MCF 10A (cell line): Measurements from ENCODE around the gene SLC16A7. TPM values are rescaled to one million over a fixed set of nuclear protein-coding genes. Genes with fewer than 3 reads are reported as not detected.

Experiments
- BruUV-seq: library from RNA; stranded (reverse); fragments of 400-500 nt; replicated peaks from 2 replicates; lab custom pipeline; 2021; lab: Mats Ljungman, UMichigan
- CTCF ChIA-PET: fragments of 300-600 bp; sonication (Branson Sonifier 250); formaldehyde crosslinking; extraction: SDS; loops from one replicate; lab custom pipeline; 2021; ENCODE audit warnings: antibody characterized with exemption, inconsistent platforms; lab: Yijun Ruan, JAX
- POLR2A ChIA-PET: fragments of 300-600, 350-650 bp; sonication (Branson Sonifier 250); formaldehyde crosslinking; extraction: SDS; loops from one replicate; lab custom pipeline; 2020; ENCODE audit warnings: antibody characterized with exemption, inconsistent platforms; lab: Yijun Ruan, JAX
- DNase-seq: peaks from one replicate; pipeline ENCODE4 v3.0.0-alpha.2; 2018; ENCODE audit not compliant: unreplicated experiment
- H3K27ac Mint-ChIP-seq: one replicate; pipeline ENCODE4 v1.8.0; 2022; ENCODE audit warnings: mild to moderate bottlenecking, low read depth, mixed read lengths; ENCODE audit not compliant: unreplicated experiment
- H3K27me3 Mint-ChIP-seq: one replicate; pipeline ENCODE4 v1.8.0; 2022; ENCODE audit warnings: mixed read lengths; ENCODE audit not compliant: insufficient read depth, unreplicated experiment
- H3K36me3 Mint-ChIP-seq: one replicate; pipeline ENCODE4 v1.8.0; 2022; ENCODE audit warnings: mild to moderate bottlenecking, moderate library complexity, mixed read lengths; ENCODE audit not compliant: insufficient read depth, unreplicated experiment
- H3K4me1 Mint-ChIP-seq: one replicate; pipeline ENCODE4 v1.8.0; 2022; ENCODE audit warnings: mixed read lengths; ENCODE audit not compliant: insufficient read depth, unreplicated experiment
- H3K4me3 Mint-ChIP-seq: one replicate; pipeline ENCODE4 v1.8.0; 2022; ENCODE audit warnings: mild to moderate bottlenecking, moderate library complexity, mixed read lengths; ENCODE audit not compliant: unreplicated experiment
- H3K9me3 Mint-ChIP-seq: one replicate; pipeline ENCODE4 v1.8.0; 2022; ENCODE audit warnings: mixed read lengths; ENCODE audit not compliant: unreplicated experiment
- intact Hi-C: fragments of 100-400 bp; cut with micrococcal nuclease; formaldehyde crosslinking; loops from 2 replicates; pipeline ENCODE4 v1.14.1; 2022
- total RNA-seq: library from RNA; stranded (reverse); gene quantifications from 2 replicates; pipeline ENCODE4 v1.2.3, GENCODE V29; 2022
- TF ChIP-seq, protein P1 (sequence below): fragments of 200-600 bp; IDR thresholded peaks from one replicate; pipeline ENCODE4 v1.8.0; 2022; ENCODE audit warnings: antibody characterized with exemption, mild to moderate bottlenecking; ENCODE audit not compliant: unreplicated experiment

Gene SLC16A7
- total RNA-seq, 1 experiment from 2014 or later, result 32.6 TPM

DNA sequence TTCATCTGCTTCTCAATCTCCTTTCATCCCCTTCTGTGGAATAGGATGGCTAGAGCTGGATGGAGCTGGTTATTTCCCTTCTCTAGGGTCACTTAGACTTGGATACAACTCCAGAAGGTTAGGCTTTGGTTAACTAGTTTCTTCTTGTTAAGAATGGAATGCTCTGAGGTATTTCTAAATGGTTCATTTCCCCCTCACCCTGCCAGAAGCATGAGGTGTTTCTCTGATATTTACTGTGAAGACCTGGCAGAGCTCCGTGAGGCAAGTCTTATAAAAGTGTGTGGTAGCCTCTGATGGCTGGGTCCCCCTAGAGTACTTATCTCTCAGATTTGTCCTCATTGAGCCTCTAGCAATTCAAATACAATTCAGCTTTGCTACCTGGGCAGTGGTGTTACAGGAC lies 207.9 kb downstream of the SLC16A7 start:
- H3K27me3 Mint-ChIP-seq, result no peaks in the 10 kb centered on the region
- TF ChIP-seq, protein P1, sequence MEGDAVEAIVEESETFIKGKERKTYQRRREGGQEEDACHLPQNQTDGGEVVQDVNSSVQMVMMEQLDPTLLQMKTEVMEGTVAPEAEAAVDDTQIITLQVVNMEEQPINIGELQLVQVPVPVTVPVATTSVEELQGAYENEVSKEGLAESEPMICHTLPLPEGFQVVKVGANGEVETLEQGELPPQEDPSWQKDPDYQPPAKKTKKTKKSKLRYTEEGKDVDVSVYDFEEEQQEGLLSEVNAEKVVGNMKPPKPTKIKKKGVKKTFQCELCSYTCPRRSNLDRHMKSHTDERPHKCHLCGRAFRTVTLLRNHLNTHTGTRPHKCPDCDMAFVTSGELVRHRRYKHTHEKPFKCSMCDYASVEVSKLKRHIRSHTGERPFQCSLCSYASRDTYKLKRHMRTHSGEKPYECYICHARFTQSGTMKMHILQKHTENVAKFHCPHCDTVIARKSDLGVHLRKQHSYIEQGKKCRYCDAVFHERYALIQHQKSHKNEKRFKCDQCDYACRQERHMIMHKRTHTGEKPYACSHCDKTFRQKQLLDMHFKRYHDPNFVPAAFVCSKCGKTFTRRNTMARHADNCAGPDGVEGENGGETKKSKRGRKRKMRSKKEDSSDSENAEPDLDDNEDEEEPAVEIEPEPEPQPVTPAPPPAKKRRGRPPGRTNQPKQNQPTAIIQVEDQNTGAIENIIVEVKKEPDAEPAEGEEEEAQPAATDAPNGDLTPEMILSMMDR, result no peak
- CTCF ChIA-PET, result interaction anchor here (1.6 kb wide), 1 partner anchor 9 kb away, joined by 5 read pairs; no protein-coding TSS in a partner anchor
- H3K4me1 Mint-ChIP-seq, result peaks cover 7% of the 10 kb centered on the region
- no peak for DNase-seq
- H3K9me3 Mint-ChIP-seq, result peaks cover 23% of the 10 kb centered on the region
- POLR2A ChIA-PET, result no interaction called here
- H3K36me3 Mint-ChIP-seq, result no peaks in the 10 kb centered on the region
- BruUV-seq, result no TSS peak
- intact Hi-C loops, result loop anchor here (10.0 kb wide), 1 partner anchor 691 kb away; no protein-coding TSS in a partner anchor
- H3K27ac Mint-ChIP-seq, result no peak overlapping the region
- peak overlapping the region; percentile 52 for H3K4me3 Mint-ChIP-seq

DNA sequence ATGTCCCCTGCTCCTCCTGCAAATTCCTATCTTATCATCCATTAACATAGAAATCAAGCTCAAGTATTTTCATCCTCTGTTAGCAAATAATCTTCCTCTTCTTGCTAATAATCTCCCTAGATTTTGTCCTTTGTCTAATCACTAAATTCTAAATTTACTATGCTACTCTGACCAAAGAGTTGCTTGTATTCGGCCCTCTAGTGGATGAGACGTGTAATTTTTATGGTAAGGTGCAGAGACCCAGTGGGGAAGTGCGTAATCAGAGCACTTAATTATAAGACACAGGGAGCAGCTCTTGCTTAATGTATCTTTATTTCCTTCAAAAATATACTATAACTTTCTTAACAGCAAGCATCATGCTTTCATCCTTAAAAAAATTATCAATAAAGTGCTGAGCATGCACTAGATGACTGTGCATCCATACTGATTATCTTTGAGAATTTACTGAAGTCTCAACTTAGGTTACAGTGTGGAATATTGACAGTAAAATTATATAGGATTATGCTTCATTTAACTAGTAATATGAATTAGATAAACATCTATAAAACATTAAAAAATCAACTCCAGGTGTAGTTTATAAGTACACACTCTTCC lies 212.6 kb downstream of the SLC16A7 start:
- POLR2A ChIA-PET, result interaction anchor here (1.4 kb wide), 1 partner anchor 212 kb away, joined by 5 read pairs; the partner anchor contains the start of gene SLC16A7
- CTCF ChIA-PET, result interaction anchor here (0.6 to 2.7 kb wide), 30 partner anchors 8 to 695 kb away, joined by 3 to 10 read pairs (median 3); partner anchors contain the start of gene SLC16A7
- no peaks in the 10 kb centered on the region for H3K36me3 Mint-ChIP-seq
- peaks cover 7% of the 10 kb centered on the region for H3K4me1 Mint-ChIP-seq
- peak; percentile 51 for DNase-seq
- BruUV-seq, result no TSS peak
- H3K4me3 Mint-ChIP-seq, result no peak overlapping the region
- intact Hi-C loops, result loop anchor here (1.0 to 10.0 kb wide), 4 partner anchors 211 to 686 kb away; no protein-coding TSS in a partner anchor
- no peak overlapping the region for H3K27ac Mint-ChIP-seq
- no peaks in the 10 kb centered on the region for H3K27me3 Mint-ChIP-seq
- TF ChIP-seq, protein P1, result peak; percentile 68
- no peaks in the 10 kb centered on the region for H3K9me3 Mint-ChIP-seq

DNA sequence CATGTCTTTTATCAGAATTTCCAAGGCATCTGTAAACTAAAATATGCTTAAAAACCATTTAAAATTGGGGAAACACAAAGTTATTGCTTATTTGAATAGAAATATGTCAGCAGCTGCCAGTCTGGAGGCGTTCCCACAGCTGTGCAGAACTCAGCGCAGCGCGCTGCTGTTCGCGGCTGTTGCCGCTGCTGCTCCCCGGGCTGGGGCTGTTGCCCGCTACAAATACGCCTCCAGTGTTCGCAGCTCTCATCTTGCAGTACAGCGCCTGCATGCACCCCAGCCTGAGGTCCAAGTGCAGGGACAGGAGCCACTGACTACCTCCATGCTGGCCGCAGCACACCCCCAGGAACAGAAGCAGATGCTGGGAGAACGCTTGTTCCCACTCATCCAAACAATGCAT lies 216.2 kb downstream of the SLC16A7 start:
- Mint-ChIP-seq H3K27ac (no peak overlapping the region), H3K27me3 (no peaks in the 10 kb centered on the region)
- CTCF ChIA-PET, result interaction anchor here (0.5 to 0.7 kb wide), 2 partner anchors 23 to 150 kb away, joined by 3 to 4 read pairs; no protein-coding TSS in a partner anchor

GRCh38 chr12:59812716-59813115 lies 216.9 kb downstream of the SLC16A7 start:
- H3K36me3 Mint-ChIP-seq, result no peaks in the 10 kb centered on the region
- H3K9me3 Mint-ChIP-seq, result peaks cover 8% of the 10 kb centered on the region
- ChIA-PET POLR2A (interaction anchor here (0.6 to 0.8 kb wide), 2 partner anchors 118 to 215 kb away, joined by 3 read pairs; no protein-coding TSS in a partner anchor), CTCF (interaction anchor here (0.7 to 0.9 kb wide), 3 partner anchors 8 to 24 kb away, joined by 3 to 5 read pairs (median 3); no protein-coding TSS in a partner anchor)
- no peak for DNase-seq
- H3K4me3 Mint-ChIP-seq, result no peak overlapping the region
- H3K27ac Mint-ChIP-seq, result no peak overlapping the region
- intact Hi-C loops, result no loop called here
- no peaks in the 10 kb centered on the region for H3K27me3 Mint-ChIP-seq
- no TSS peak for BruUV-seq
- H3K4me1 Mint-ChIP-seq, result no peaks in the 10 kb centered on the region
- TF ChIP-seq, protein P1, result no peak

More for the DNA sequence above, 216.2 kb downstream of the SLC16A7 start:
- POLR2A ChIA-PET, result no interaction called here
- no peaks in the 10 kb centered on the region for H3K36me3 Mint-ChIP-seq
- TF ChIP-seq, protein P1, result no peak
- DNase-seq, result no peak
- no peaks in the 10 kb centered on the region for H3K4me1 Mint-ChIP-seq
- peaks cover 4% of the 10 kb centered on the region for H3K9me3 Mint-ChIP-seq
- no peak overlapping the region for H3K4me3 Mint-ChIP-seq
- BruUV-seq, result no TSS peak
- intact Hi-C loops, result no loop called here
